HCT116 (cell line): ENCODE data around the gene AKAP13.

Source experiments
- EZH2 ChIP-seq: fragments of 200-600 bp; sonication (generic); IDR thresholded peaks from 2 replicates; pipeline ENCODE4 v1.6.1; 2017; ENCODE audit warnings: antibody characterized with exemption, mixed run types
- POLR2A ChIP-seq: IDR thresholded peaks from 2 replicates; pipeline ENCODE4 v1.7.0; 2011; ENCODE audit warnings: borderline replicate concordance; ENCODE audit not compliant: insufficient read depth, insufficient read length; ENCODE audit errors: extremely low read depth
- SP1 ChIP-seq: IDR thresholded peaks from 2 replicates; pipeline ENCODE4 v1.6.1; 2012; ENCODE audit warnings: low read depth
- TF ChIP-seq, protein P1 (sequence below), 3 experiments: fragments of 200-600 bp in 1 of 3; sonication (generic) in 1 of 3; IDR thresholded peaks in 2 of 3; conservative IDR thresholded peaks in 1 of 3; 2 replicates each; pipeline ENCODE4 v1.5.1; 2012 to 2017; ENCODE audit warnings: low read depth in 2 of 3, low read length in 2 of 3, antibody characterized with exemption in 1 of 3, borderline replicate concordance in 1 of 3, control low read depth in 1 of 3, mild to moderate bottlenecking in 1 of 3, mixed read lengths in 1 of 3, mixed run types in 1 of 3, moderate library complexity in 1 of 3; ENCODE audit not compliant: insufficient read depth in 1 of 3

- TF ChIP-seq, protein P1, sequence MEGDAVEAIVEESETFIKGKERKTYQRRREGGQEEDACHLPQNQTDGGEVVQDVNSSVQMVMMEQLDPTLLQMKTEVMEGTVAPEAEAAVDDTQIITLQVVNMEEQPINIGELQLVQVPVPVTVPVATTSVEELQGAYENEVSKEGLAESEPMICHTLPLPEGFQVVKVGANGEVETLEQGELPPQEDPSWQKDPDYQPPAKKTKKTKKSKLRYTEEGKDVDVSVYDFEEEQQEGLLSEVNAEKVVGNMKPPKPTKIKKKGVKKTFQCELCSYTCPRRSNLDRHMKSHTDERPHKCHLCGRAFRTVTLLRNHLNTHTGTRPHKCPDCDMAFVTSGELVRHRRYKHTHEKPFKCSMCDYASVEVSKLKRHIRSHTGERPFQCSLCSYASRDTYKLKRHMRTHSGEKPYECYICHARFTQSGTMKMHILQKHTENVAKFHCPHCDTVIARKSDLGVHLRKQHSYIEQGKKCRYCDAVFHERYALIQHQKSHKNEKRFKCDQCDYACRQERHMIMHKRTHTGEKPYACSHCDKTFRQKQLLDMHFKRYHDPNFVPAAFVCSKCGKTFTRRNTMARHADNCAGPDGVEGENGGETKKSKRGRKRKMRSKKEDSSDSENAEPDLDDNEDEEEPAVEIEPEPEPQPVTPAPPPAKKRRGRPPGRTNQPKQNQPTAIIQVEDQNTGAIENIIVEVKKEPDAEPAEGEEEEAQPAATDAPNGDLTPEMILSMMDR (IDR thresholded peaks at IDR 0.05 in 2 of 3, conservative IDR thresholded peaks at IDR 0.05 in 1 of 3; ENCODE audit: borderline replicate concordance in 1 of 3, insufficient read depth in 1 of 3, low read depth in 2 of 3, low read length in 2 of 3): no peak
- TF ChIP-seq POLR2A (no peak), SP1 (no peak), EZH2 (no peak)
These were observed 377.7 kb downstream of the AKAP13 start for GRCh38 chr15:85757939-85758654.
